IMR-90 (cell line): ENCODE results near the gene MRPL21. TPM values are rescaled to one million over a fixed set of nuclear protein-coding genes. Genes with fewer than 3 reads are reported as not detected.

Experiments
- ATAC-seq: fragments of 200-7000 bp; cut with Tn5 transposase; 2 replicates; pipeline ENCODE4 v1.9.1; 2020; ENCODE audit warnings: low read depth, mild to moderate bottlenecking, moderate library complexity
- BruUV-seq: library from RNA; stranded (reverse); fragments of 400-500 nt; replicated peaks from 2 replicates; lab custom pipeline; 2021; lab: Mats Ljungman, UMichigan
- CTCF ChIA-PET: fragments of 300-600 bp; formaldehyde crosslinking; extraction: SDS; loops from one replicate; lab custom pipeline; 2021; ENCODE audit warnings: antibody characterized with exemption; lab: Yijun Ruan, JAX
- POLR2A ChIA-PET: fragments of 300-600 bp; sonication (Branson Sonifier 250); formaldehyde crosslinking; loops from one replicate; lab custom pipeline; 2022; ENCODE audit warnings: antibody characterized with exemption; ENCODE audit not compliant: unreplicated experiment; lab: Charles Lee
- DNase-seq: peaks from one replicate; pipeline ENCODE4 v3.0.0; 2013
- H2AFZ ChIP-seq: replicated peaks from 2 replicates; pipeline ENCODE3; 2013; ENCODE audit warnings: low read length, mild to moderate bottlenecking; ENCODE audit not compliant: poor library complexity
- H2AK5ac ChIP-seq: 2 replicates; pipeline ENCODE4 v1.6.1; 2013; ENCODE audit warnings: low read depth, low read length, inconsistent platforms
- H2AK9ac ChIP-seq: replicated peaks from 2 replicates; pipeline ENCODE3; 2013; ENCODE audit warnings: mild to moderate bottlenecking, low read depth, low read length, moderate library complexity; ENCODE audit not compliant: poor library complexity
- H2BK120ac ChIP-seq: 2 replicates; pipeline ENCODE4 v1.6.1; 2013; ENCODE audit warnings: low read depth, low read length, inconsistent platforms
- H2BK15ac ChIP-seq: 3 replicates; pipeline ENCODE4 v1.6.1; 2013; ENCODE audit warnings: low read depth, low read length, inconsistent platforms
- H2BK20ac ChIP-seq: 2 replicates; pipeline ENCODE4 v1.6.1; 2013; ENCODE audit warnings: low read depth, mild to moderate bottlenecking, inconsistent platforms, low read length, moderate library complexity
- H2BK5ac ChIP-seq: 2 replicates; pipeline ENCODE4 v1.6.1; 2013; ENCODE audit warnings: mild to moderate bottlenecking, low read depth, low read length, inconsistent platforms; ENCODE audit not compliant: poor library complexity, severe bottlenecking
- H3K14ac ChIP-seq: replicated peaks from 2 replicates; pipeline ENCODE4 v1.6.1; 2013; ENCODE audit warnings: low read depth, low read length, inconsistent platforms
- H3K18ac ChIP-seq: 2 replicates; pipeline ENCODE4 v1.6.1; 2013; ENCODE audit warnings: low read depth, low read length, control low read depth
- H3K23ac ChIP-seq: 2 replicates; pipeline ENCODE4 v1.6.1; 2013; ENCODE audit warnings: low read depth, low read length, inconsistent platforms
- H3K27ac ChIP-seq: 2 replicates; pipeline ENCODE4 v1.5.1; 2013; ENCODE audit warnings: mild to moderate bottlenecking, control low read depth, low read length; ENCODE audit not compliant: insufficient read depth
- H3K27me3 ChIP-seq: 2 replicates; pipeline ENCODE4 v1.6.1; 2013; ENCODE audit warnings: low read length; ENCODE audit not compliant: control insufficient read depth, insufficient read depth
- H3K36me3 ChIP-seq: 2 replicates; pipeline ENCODE4 v1.6.1; 2013; ENCODE audit warnings: low read length, mixed read lengths; ENCODE audit not compliant: control insufficient read depth, insufficient read depth
- H3K4ac ChIP-seq: 2 replicates; pipeline ENCODE4 v1.6.1; 2013; ENCODE audit warnings: low read depth, low read length, inconsistent platforms
- H3K4me1 ChIP-seq: 2 replicates; pipeline ENCODE4 v1.6.1; 2013; ENCODE audit warnings: low read length, mixed read lengths; ENCODE audit not compliant: control insufficient read depth, insufficient read depth
- H3K4me2 ChIP-seq: 2 replicates; pipeline ENCODE4 v1.6.1; 2013; ENCODE audit warnings: low read depth, mild to moderate bottlenecking, control low read depth, low read length, moderate library complexity
- H3K4me3 ChIP-seq: 2 replicates; pipeline ENCODE4 v1.5.1; 2013; ENCODE audit warnings: low read depth, mild to moderate bottlenecking, control low read depth, low read length, moderate library complexity; ENCODE audit not compliant: insufficient read depth
- H3K56ac ChIP-seq: 2 replicates; pipeline ENCODE4 v1.6.1; 2013; ENCODE audit warnings: low read length, inconsistent platforms; ENCODE audit not compliant: insufficient read depth; ENCODE audit errors: extremely low read depth
- H3K79me1 ChIP-seq, 2 experiments: 2 replicates each; pipeline ENCODE4 v1.6.1; 2013; ENCODE audit warnings: low read length in 2 of 2, inconsistent platforms in 1 of 2, low read depth in 1 of 2
- H3K9ac ChIP-seq: 2 replicates; pipeline ENCODE4 v1.6.1; 2013; ENCODE audit warnings: low read depth, low read length, control low read depth
- H3K9me1 ChIP-seq: 2 replicates; pipeline ENCODE4 v1.6.1; 2013; ENCODE audit warnings: low read length, inconsistent platforms; ENCODE audit not compliant: insufficient read depth
- H3K9me3 ChIP-seq: 2 replicates; pipeline ENCODE4 v1.6.1; 2013; ENCODE audit warnings: low read length; ENCODE audit not compliant: control insufficient read depth, insufficient read depth
- H4K20me1 ChIP-seq: 2 replicates; pipeline ENCODE4 v1.6.1; 2013; ENCODE audit warnings: low read length, inconsistent platforms; ENCODE audit not compliant: insufficient read depth
- H4K5ac ChIP-seq: 2 replicates; pipeline ENCODE4 v1.6.1; 2013; ENCODE audit warnings: mild to moderate bottlenecking, low read depth, low read length, control low read depth
- H4K8ac ChIP-seq, 2 experiments: 2 replicates each; pipeline ENCODE4 v1.6.1; 2013; ENCODE audit warnings: low read depth in 2 of 2, low read length in 2 of 2, control low read depth in 1 of 2, inconsistent platforms in 1 of 2
- H4K91ac ChIP-seq: 2 replicates; pipeline ENCODE4 v1.6.1; 2013; ENCODE audit warnings: low read depth, low read length, inconsistent platforms; ENCODE audit not compliant: insufficient read depth
- CTCF ChIP-seq: conservative IDR thresholded peaks from 2 replicates; pipeline ENCODE4 v1.5.1; 2012; ENCODE audit warnings: mild to moderate bottlenecking, low read depth, low read length, improper control_type of control experiment
- ELK1 ChIP-seq: fragments of 150-350 bp; IDR thresholded peaks from 2 replicates; pipeline ENCODE4 v1.6.1; 2016; ENCODE audit warnings: low read depth, mild to moderate bottlenecking, low read length, moderate library complexity, borderline replicate concordance
- NFE2L2 ChIP-seq: fragments of 150-350 bp; IDR thresholded peaks from 2 replicates; pipeline ENCODE4 v1.6.1; 2016; ENCODE audit warnings: low read depth, mild to moderate bottlenecking, low read length
- RAD21 ChIP-seq: IDR thresholded peaks from 2 replicates; pipeline ENCODE4 v1.6.1; 2012; ENCODE audit warnings: low read length, improper control_type of control experiment
- RCOR1 ChIP-seq: IDR thresholded peaks from 2 replicates; pipeline ENCODE4 v1.6.1; 2012; ENCODE audit warnings: mild to moderate bottlenecking, low read length, improper control_type of control experiment; ENCODE audit not compliant: insufficient replicate concordance
- RFX5 ChIP-seq: IDR thresholded peaks from 2 replicates; pipeline ENCODE4 v1.8.0; 2012; ENCODE audit warnings: low read depth, mild to moderate bottlenecking, low read length, moderate library complexity
- WGBS, 2 experiments: methylation state at CpG; one replicate each; pipeline versions ENCODE4 v1.1.5 to v1.1.7; 2013; ENCODE audit warnings: missing lambda C conversion rate in 2 of 2; ENCODE audit not compliant: insufficient read length in 1 of 2; ENCODE audit errors: extremely low coverage in 2 of 2; 5-methylcytosine and 5-hydroxymethylcytosine counted together
- dilution Hi-C: fragments of 300-500 bp; cut with HindIII; formaldehyde crosslinking; loops from one replicate; pipeline ENCODE4 v1.14.3; 2018; ENCODE audit warnings: low sequenced_read_pairs; ENCODE audit not compliant: unreplicated experiment
- in situ Hi-C: fragments of 300-500 bp; cut with MboI; formaldehyde crosslinking; loops from 3 replicates; pipeline ENCODE4 v1.14.3; 2019; ENCODE audit warnings: low sequenced_read_pairs, inconsistent platforms, mixed read lengths
- intact Hi-C: fragments of 100-400 bp; cut with micrococcal nuclease; formaldehyde crosslinking; loops from 2 replicates; pipeline ENCODE4 v1.10.0; 2022
- polyA plus RNA-seq, 3 experiments: library from polyadenylated mRNA; depleted of rRNA; stranded (reverse); fragments of >200 nt; gene quantifications; 2 replicates each; pipeline ENCODE4 v1.2.3, GENCODE V29; 2012; ENCODE audit warnings: low replicate concordance in 1 of 3
- total RNA-seq: library from RNA; depleted of rRNA; stranded (reverse); fragments of >200 nt; gene quantifications from 2 replicates; pipeline ENCODE4 v1.2.3, GENCODE V29; 2012

MRPL21 gene
- total and polyA plus RNA-seq, 2 of the 4 experiments (the other 2 are of a cell fraction), result 19.2 to 26.3 TPM

- Histone ChIP-seq H2AFZ (no peak overlapping the region), H4K8ac (no peak overlapping the region), H3K27me3 (peaks cover 34% of the 10 kb centered on the region), H4K20me1 (no peaks in the 10 kb centered on the region), H3K9me3 (no peaks in the 10 kb centered on the region; the same call in 1 of the 2 replicates), H3K14ac (no peak overlapping the region), H3K4me1 (no peaks in the 10 kb centered on the region), H3K36me3 (no peaks in the 10 kb centered on the region), H2BK120ac (no peak overlapping the region), H3K4me3 (no peak overlapping the region), H3K9me1 (no peaks in the 10 kb centered on the region), H3K4ac (no peak overlapping the region), H3K18ac (no peak overlapping the region), H2BK5ac (no peak overlapping the region), H2AK5ac (no peak overlapping the region), H2BK15ac (no peak overlapping the region), H3K9ac (no peak overlapping the region), H2BK20ac (no peak overlapping the region), H4K5ac (no peak overlapping the region), H3K27ac (no peak overlapping the region), H3K4me2 (no peak overlapping the region), H2AK9ac (no peak overlapping the region), H3K79me1 (no peaks in the 10 kb centered on the region), H3K23ac (no peak overlapping the region), H3K56ac (no peak overlapping the region), H4K91ac (no peak overlapping the region)
- intact Hi-C loops, result no loop called here
- POLR2A ChIA-PET, result no interaction called here
- BruUV-seq, result no TSS peak
- ATAC-seq, result no peak
- dilution Hi-C loops, result no loop called here
- WGBS, 2 experiments, result 77% methylated on average over 11 of the region's 15 CpGs; no CpG with 5 or more reads in 1 of the 2 experiments
- in situ Hi-C loops, result no loop called here
- CTCF ChIA-PET, result no interaction called here
- DNase-seq, result no peak
- TF ChIP-seq ELK1, result no peak
- TF ChIP-seq RAD21, result no peak
- TF ChIP-seq RCOR1, result no peak
- no peak for TF ChIP-seq RFX5
- TF ChIP-seq CTCF, result no peak
- no peak for TF ChIP-seq NFE2L2
These were observed 55.2 kb downstream of the MRPL21 start for GRCh38 chr11:68848429-68848828.
